ENCODE results near the gene PLPP1. TPM values are rescaled to one million over a fixed set of nuclear protein-coding genes. Genes with fewer than 3 reads are reported as not detected.

Gene PLPP1
- total RNA-seq (2022) (20.2 and 21.5 TPM in 2 replicates), Bru-seq, nascent RNA (percentile 68 among the genes with signal in this experiment), BruChase-seq, experiment 1, labeled RNA remaining after a 6-hour chase (percentile 62 among the genes with signal in this experiment), BruChase-seq, experiment 2, labeled RNA remaining after a 2-hour chase (percentile 60 among the genes with signal in this experiment)
- long read RNA-seq, transcript PLPP1-201 (6 exons, 1,550 nt): minor isoform, 7 of 68 reads
- long read RNA-seq, transcript PLPP1-202 (6 exons, 1,597 nt): major isoform, 51 of 68 reads
- long read RNA-seq, partial matches to known transcripts: 1 of 68 reads
- long read RNA-seq, other reads (novel, unspliced or antisense): 9 of 68 reads

DNA sequence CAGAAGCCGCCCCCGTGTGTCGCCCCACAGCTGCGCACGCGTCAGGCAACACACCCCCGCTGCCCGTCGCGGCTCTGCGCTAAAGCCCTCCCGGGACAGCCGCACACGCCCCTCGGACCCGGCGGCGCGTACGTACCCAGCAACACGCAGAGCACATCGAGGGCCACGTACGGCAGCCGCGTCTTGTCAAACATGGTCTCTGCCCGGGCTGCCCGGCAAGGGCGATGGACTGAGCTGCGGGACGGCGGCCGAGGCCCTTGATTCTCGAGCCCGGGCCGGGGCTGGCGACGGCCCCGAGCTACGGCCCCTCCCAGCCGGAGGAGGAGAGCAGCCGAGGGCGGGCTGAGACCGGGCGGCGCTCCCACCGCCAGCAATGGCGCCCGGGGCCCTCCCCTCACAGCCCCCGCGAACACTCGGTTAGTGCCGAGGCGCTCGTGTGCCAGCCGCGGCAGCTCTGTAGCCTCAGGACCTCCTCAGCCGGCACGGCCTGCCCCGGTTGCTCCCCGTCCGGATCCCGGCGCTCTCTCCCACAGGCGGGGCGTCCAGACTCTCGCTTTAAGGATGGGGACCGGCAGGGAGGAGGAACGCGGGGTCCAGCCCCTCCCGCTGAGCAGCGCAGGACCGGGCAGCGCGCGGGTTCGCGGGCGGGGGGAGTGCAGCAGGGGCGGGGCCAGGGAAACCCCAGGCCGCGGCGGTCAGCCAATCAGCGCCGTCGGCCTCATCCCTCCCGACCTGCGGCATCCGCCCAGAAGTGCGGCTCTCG is at the start of gene PLPP1:
Gene PLPP1, minus strand, starts transcription at position 529 of the 763 bp plus-strand sequence. Its CDS starts 335 bp downstream, at position 194.
- Mint-ChIP-seq H3K9me3 (ENCODE audit: low read depth, unreplicated experiment) (no peaks in the 10 kb centered on the region), H3K4me3 (ENCODE audit: low read depth, unreplicated experiment) (peak within 1 kb of the TSS; percentile 79), H3K27me3 (ENCODE audit: unreplicated experiment) (no peaks in the 10 kb centered on the region), H3K4me1 (ENCODE audit: low read depth, unreplicated experiment) (peaks cover 18% of the 10 kb centered on the region), H3K36me3 (ENCODE audit: insufficient read depth, unreplicated experiment) (peaks cover 25% of the 10 kb centered on the region), H3K27ac (ENCODE audit: unreplicated experiment) (peak within 1 kb of the TSS; percentile 73)
- CTCF ChIA-PET: interaction anchor here (0.6 to 1.7 kb wide), 4 partner anchors 13 to 295 kb away, joined by 3 to 4 read pairs (median 4); no protein-coding TSS in a partner anchor
- BruUV-seq (replicated peaks): no TSS peak
- peak; percentile 91 for DNase-seq
- intact Hi-C loops (cut with micrococcal nuclease; ENCODE audit: unreplicated experiment): loop anchor here (10.0 kb wide), 1 partner anchor 190 kb away; no protein-coding TSS in a partner anchor
- TF ChIP-seq, protein P1, sequence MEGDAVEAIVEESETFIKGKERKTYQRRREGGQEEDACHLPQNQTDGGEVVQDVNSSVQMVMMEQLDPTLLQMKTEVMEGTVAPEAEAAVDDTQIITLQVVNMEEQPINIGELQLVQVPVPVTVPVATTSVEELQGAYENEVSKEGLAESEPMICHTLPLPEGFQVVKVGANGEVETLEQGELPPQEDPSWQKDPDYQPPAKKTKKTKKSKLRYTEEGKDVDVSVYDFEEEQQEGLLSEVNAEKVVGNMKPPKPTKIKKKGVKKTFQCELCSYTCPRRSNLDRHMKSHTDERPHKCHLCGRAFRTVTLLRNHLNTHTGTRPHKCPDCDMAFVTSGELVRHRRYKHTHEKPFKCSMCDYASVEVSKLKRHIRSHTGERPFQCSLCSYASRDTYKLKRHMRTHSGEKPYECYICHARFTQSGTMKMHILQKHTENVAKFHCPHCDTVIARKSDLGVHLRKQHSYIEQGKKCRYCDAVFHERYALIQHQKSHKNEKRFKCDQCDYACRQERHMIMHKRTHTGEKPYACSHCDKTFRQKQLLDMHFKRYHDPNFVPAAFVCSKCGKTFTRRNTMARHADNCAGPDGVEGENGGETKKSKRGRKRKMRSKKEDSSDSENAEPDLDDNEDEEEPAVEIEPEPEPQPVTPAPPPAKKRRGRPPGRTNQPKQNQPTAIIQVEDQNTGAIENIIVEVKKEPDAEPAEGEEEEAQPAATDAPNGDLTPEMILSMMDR (IDR thresholded peaks at IDR 0.05; ENCODE audit: unreplicated experiment): no peak

DNA sequence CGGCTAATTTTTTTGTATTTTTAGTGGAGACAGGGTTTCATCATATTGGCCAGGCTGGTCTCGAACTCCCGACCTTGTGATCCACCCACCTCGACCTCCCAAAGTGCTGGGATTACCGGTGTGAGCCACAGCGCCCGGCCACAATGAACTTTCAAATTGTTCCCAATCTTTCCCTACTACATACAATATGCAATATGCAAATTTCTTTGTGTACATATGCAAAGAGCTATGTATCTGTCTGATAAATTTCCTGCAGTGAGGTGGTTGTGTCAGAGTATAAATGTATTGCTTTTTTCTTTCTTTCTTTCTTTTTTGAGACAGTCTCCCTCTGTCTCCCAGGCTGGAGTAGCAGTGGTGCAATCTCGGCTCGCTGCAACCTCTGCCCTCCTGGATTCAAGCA is 48.8 kb upstream of the PLPP1 start:
- Mint-ChIP-seq H3K27ac (ENCODE audit: unreplicated experiment) (no peak overlapping the region), H3K9me3 (ENCODE audit: low read depth, unreplicated experiment) (no peaks in the 10 kb centered on the region), H3K27me3 (ENCODE audit: unreplicated experiment) (no peaks in the 10 kb centered on the region), H3K4me1 (ENCODE audit: low read depth, unreplicated experiment) (no peaks in the 10 kb centered on the region), H3K4me3 (ENCODE audit: low read depth, unreplicated experiment) (no peak overlapping the region), H3K36me3 (ENCODE audit: insufficient read depth, unreplicated experiment) (no peaks in the 10 kb centered on the region)
- intact Hi-C loops (cut with micrococcal nuclease; ENCODE audit: unreplicated experiment): no loop called here
- DNase-seq: no peak
- no TSS peak for BruUV-seq (replicated peaks)
- TF ChIP-seq, protein P1 (IDR thresholded peaks at IDR 0.05; ENCODE audit: unreplicated experiment): no peak
- CTCF ChIA-PET: no interaction called here

DNA sequence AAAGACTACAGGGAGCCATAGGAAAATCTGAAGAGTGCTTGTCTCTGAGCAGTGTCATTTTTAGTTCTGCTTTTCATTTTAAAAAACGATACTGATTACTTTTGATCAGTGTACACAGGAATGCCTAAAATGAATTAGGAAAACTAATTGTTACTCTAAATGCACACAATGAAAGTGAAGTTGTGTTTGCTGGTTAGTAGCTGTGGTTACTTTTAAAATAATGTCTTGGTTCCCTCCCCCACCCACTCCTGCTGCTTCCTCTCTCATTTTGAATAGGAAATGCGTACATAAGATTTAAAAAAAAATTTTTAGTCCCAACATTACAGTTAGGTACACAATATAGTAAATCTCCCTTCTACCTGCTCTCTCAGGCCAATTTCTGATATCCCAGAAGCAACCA is 47.5 kb upstream of the PLPP1 start:
- Mint-ChIP-seq H3K9me3 (ENCODE audit: low read depth, unreplicated experiment) (no peaks in the 10 kb centered on the region), H3K4me1 (ENCODE audit: low read depth, unreplicated experiment) (no peaks in the 10 kb centered on the region), H3K36me3 (ENCODE audit: insufficient read depth, unreplicated experiment) (no peaks in the 10 kb centered on the region), H3K27me3 (ENCODE audit: unreplicated experiment) (no peaks in the 10 kb centered on the region), H3K4me3 (ENCODE audit: low read depth, unreplicated experiment) (no peak overlapping the region), H3K27ac (ENCODE audit: unreplicated experiment) (no peak overlapping the region)
- CTCF ChIA-PET: no interaction called here
- DNase-seq: no peak
- intact Hi-C loops (cut with micrococcal nuclease; ENCODE audit: unreplicated experiment): no loop called here
- BruUV-seq (replicated peaks): no TSS peak
- TF ChIP-seq, protein P1 (IDR thresholded peaks at IDR 0.05; ENCODE audit: unreplicated experiment): no peak

DNA sequence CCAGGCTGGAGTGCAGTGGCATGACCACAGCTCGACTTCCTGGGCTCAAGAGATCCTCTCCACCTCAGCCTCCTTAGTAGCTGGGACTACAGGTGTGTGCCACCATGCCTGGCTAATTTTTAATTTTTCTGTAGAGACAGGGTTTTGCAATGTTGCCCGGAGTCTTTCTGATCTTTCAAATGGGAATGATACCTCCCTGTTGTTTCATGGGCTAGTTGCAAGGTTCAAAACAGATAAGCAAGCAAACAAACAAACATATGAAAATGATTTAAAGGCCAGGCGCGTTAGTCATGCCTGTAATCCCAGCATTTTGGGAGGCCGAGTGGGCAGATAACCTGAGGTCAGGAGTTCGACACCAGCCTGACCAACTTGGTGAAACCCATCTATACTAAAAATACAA is 45.3 kb upstream of the PLPP1 start:
- no peak overlapping the region for H3K4me3 Mint-ChIP-seq (ENCODE audit: low read depth, unreplicated experiment)
- no peaks in the 10 kb centered on the region for H3K9me3 Mint-ChIP-seq (ENCODE audit: low read depth, unreplicated experiment)
- TF ChIP-seq, protein P1 (IDR thresholded peaks at IDR 0.05; ENCODE audit: unreplicated experiment): no peak

More for the DNA sequence above, 45.3 kb upstream of the PLPP1 start:
- H3K27ac Mint-ChIP-seq (ENCODE audit: unreplicated experiment): no peak overlapping the region
- CTCF ChIA-PET: interaction anchor here (0.6 kb wide), 1 partner anchor 1687 kb away, joined by 4 read pairs; no protein-coding TSS in a partner anchor
- H3K36me3 Mint-ChIP-seq (ENCODE audit: insufficient read depth, unreplicated experiment): no peaks in the 10 kb centered on the region
- H3K4me1 Mint-ChIP-seq (ENCODE audit: low read depth, unreplicated experiment): peaks cover 6% of the 10 kb centered on the region
- intact Hi-C loops (cut with micrococcal nuclease; ENCODE audit: unreplicated experiment): no loop called here
- H3K27me3 Mint-ChIP-seq (ENCODE audit: unreplicated experiment): no peaks in the 10 kb centered on the region
- DNase-seq: no peak
- no TSS peak for BruUV-seq (replicated peaks)
